Stimulated activated CD4-positive, alpha-beta T cell treated with anti-CD3 and anti-CD28 coated beads, Interleukin-1b, Interleukin-23, amount 100 ng/mL, for 4 hours (primary cell): ENCODE data around the gene TBCB.
"Not testable (repeated sequence)": the region's sequence is repeated elsewhere in the genome, so short reads cannot be mapped to it uniquely, and the experiment has no call there.

Source experiments
- DNase-seq, 2 donors: peaks; one replicate each; pipeline ENCODE4 v3.0.0-alpha.2; 2020; ENCODE audit warnings: low read depth in 2 of 2

The TBCB gene

GRCh38 chr19:36172852-36173251, 57.6 kb downstream of the TBCB start:
- DNase-seq: no peak

- not testable (repeated sequence) for DNase-seq
Observed at GRCh38 chr19:36173846-36174245, 58.6 kb downstream of the TBCB start.
